Activated CD4-positive, alpha-beta T cell treated with anti-CD3 and anti-CD28 coated beads, Interleukin-2, amount 50 U/mL, for 16 hours (primary cell): ENCODE results near the gene RAB27B.
A peak's percentile ranks its signal among the peaks of the same experiment; 100 is the strongest.
"Not testable (repeated sequence)": the region's sequence is repeated elsewhere in the genome, so short reads cannot be mapped to it uniquely, and the experiment has no call there.

Source experiments
- DNase-seq: peaks from one replicate; pipeline ENCODE4 v3.0.0-alpha.2; 2020

Gene RAB27B

DNA sequence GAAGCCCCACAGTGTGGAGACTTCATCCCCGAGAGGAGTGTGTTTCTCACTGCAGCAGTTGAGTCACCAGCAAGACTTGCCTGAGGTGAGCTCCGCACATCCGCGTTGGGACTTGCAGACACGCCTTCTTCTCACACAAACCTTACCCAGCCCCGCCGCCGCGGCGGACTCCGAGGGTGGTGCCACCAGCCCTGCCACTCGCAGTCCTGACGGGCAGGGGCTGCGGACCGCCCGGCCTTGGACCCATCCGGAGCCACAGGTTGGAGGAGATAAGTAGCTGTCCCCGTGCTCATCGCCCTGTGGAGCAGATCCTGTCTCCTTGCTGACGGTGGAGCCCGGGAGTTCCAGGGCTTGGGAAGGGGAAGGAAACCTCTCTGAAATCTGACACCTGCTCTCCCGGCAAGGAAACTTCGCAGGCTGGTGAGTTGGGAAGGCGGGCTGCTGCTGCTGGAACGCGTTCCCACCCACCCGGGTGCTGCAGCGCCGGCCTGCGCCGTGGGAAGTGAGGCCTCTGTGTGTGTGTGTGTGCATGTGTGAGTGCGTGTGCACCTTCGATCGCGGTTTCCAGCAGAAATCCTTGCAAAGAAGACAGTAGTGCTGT lies at the start of gene RAB27B:
Gene RAB27B, plus strand, starts transcription at position 197 of the 601 bp plus-strand sequence. CDS start 49,109 bp downstream, outside the sequence.
- peak; percentile 75 for DNase-seq

DNA sequence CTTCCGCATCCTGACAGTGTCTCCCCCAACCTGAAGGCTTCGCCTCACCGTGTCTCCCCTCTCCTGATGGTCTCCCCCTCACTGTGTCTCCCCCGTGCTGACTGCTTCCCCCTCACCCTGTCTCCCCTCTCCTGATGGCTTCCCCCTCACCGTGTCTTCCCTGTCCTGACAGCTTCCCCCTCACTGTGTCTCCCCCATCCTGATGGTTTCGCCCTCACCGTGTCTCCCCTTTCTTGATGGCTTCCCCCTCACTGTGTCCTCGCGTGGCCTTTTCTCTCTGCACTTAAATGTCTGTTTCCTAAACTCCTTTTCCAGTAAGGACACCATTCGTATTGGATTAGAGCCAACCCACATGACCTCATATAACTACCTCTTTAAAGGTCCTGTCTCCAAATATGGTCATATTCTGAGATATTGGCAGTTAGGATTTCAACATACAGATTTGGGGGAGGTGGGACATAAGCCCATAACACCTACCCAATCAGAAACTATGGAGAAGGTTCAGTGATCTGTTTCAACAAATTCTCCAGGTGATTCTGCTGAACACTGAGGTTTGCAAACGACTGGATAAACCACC lies 47.9 kb upstream of the RAB27B start:
- DNase-seq = no peak

DNA sequence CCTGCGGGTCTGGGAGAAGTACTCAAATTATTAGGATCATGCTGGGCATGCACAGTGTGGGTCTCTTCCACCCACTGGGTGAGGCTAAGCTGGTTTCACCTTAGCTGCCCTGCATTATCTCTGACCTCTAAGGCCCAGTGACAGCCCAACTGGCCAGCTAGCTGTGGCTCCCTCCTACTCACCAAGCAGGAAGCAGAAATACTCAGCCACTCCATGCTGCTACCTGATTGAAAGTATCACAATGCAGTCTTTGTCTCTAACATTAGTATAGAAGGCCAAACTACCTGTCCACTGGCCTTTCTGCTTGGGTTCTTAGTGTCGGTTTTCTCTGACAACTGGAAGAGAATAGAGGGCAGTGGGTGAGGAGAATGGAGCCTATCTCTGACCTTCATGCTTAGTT lies 47.3 kb upstream of the RAB27B start:
- no peak for DNase-seq

- DNase-seq = no peak
Measured at GRCh38 chr18:54783139-54783538, 45.1 kb upstream of the RAB27B start.

DNA sequence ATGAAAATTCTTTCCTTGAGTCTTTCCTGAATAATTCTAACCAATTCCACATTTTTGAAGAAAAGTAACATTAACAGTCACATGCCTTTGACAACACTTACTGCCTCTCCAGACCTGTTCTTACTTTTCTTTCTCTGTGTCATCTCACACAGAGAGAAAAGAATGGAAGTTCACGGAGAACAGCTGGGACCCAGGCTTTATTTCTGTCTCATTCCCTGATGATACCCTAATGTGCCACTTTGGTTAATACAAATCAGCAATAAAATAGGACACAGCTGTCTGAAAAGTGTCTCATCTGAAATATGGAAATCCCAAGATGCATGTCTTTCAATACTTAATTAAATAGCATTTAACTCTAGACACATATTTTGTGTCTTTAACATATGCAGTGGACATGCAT lies 42.1 kb upstream of the RAB27B start:
- no peak for DNase-seq

DNA sequence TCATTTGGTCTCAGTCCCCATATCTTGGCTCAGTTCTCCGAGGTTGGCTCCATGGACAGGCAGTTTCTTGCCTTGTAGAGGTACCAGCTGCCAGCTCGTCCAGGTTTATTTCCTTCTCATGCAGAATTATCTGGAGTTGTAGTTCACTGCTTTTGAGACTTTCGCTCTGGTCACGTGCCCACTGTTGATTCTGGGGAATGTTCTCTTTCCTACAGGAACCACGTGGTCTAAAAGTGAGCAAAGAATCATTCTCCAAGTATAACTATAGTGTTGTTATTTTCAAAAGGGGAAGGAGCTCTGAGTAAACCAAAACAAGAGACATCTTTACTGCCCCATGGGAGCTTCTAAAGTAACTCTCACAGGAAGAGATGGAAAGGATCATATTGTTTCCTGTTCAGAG lies 41.2 kb upstream of the RAB27B start:
- DNase-seq = no peak

DNA sequence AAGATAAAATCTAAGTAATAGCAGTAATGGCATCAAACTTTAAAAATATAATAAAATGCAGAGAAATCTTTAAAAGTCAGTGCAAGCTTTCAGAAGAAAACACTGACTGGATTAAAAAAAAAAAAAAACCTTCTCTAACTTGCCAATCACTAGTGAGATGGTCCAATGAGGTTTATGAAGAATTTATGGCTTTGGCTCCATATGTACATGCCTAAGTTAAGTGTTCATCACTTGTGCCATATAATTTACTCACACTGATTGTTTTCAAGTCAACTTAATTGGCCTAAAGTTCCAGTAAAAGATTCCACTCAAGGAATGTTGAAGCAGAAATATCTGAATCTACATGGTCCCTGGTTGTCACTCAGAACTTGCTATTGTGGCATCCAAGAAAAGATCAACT lies 40.7 kb upstream of the RAB27B start:
- DNase-seq = no peak

DNA sequence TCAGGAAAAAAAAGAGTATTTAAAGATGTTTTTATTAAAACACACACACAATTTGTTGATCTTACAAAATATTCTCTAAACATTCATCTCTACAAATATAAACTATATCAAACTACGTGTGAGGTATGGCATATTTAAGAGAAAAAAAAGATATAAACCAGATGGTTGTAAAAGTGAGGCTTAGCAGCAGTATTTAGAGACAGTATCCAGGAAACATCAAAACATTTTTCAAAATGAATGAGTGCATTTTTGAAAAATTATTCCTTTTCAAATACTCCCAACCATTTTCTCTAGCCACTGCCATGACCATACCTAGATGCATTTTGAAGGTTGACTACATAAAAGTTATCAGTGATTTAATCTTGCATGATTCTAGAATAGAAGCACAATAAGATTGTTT lies 38.2 kb upstream of the RAB27B start:
- no peak for DNase-seq

- DNase-seq = no peak
Measured at GRCh38 chr18:54791657-54792056, 36.6 kb upstream of the RAB27B start.

GRCh38 chr18:54792079-54792478 lies 36.2 kb upstream of the RAB27B start:
- no peak for DNase-seq

GRCh38 chr18:54794823-54795222 lies 33.5 kb upstream of the RAB27B start:
- no peak for DNase-seq

DNA sequence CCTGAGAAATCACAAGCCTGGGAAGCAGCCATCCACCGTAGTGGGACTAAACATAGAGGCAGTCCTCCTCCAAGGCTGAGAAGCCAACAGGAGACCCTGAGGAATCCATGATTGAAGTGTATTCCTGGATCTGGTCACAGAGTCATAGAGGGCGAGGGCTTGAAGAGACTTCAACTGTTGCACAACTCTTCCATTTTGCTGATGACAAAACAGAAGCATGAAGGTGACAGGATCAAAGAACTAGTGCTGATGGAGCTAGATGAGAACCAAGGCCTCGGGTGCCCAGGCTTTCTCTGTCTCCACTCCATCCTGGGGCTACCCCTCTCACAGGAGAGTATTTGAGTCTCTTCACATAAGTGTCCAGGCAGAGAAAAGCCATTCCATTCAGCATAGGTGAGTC lies 30.1 kb upstream of the RAB27B start:
- DNase-seq = no peak

GRCh38 chr18:54801374-54801773 lies 26.9 kb upstream of the RAB27B start:
- DNase-seq = no peak

DNA sequence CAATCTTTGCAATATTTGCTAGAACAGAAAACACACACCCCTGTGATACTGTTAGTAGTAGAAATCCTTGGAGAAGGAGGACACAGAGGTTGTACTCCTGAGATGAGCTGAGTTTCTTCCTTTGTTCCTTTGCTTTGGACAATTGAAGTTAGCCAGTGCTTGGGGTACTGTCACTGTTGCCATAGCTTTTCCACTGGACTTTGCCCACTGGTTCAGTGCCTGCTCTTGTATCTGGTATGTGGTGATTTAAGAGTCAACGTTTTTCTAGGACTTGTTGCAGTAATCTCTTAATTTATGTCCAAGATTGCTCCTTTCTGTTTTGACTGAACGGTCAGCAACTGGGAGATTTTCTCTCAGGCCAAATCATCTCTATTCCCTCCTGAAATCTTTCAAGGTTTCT lies 26.1 kb upstream of the RAB27B start:
- DNase-seq = no peak

- DNase-seq = no peak
Measured at GRCh38 chr18:54802686-54803395, 25.4 kb upstream of the RAB27B start.

DNA sequence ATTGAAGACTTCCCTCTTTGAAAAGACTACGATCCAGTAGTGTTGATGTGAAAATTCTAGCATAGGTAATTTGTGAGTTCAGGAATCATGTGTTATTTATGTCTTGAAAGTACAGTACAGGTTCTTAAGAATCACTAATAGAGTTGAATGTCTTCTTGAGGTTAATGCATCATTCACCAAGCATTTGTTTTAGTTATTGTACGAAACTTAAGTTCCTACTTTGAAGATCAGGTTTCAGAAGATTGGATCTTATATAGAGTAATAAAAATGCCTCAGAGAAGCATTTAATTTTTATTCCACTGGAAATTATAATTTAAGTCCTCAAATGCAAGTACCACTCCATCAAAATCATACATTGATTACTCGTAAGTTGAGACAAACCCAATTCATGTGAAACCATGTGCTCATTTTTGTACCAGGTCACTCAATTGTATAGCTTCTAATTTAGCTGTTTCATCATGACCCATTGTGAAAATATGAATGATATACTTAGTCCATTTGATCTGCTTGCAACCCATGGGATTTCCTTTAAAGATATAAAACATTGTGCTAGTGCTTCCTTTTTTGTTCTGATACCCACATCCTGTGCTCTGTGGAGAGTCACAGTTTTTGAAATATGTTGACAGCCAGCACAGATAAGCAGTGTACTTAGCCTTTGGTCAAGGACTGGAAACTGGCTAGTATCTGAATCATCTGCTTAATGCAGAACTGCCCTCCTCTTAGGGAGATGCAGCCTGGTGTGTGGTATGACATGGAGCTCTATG lies 22.5 kb upstream of the RAB27B start:
- peak; percentile 41 for DNase-seq

- peak; percentile 14 for DNase-seq
Measured at GRCh38 chr18:54806526-54806925, 21.8 kb upstream of the RAB27B start.

DNA sequence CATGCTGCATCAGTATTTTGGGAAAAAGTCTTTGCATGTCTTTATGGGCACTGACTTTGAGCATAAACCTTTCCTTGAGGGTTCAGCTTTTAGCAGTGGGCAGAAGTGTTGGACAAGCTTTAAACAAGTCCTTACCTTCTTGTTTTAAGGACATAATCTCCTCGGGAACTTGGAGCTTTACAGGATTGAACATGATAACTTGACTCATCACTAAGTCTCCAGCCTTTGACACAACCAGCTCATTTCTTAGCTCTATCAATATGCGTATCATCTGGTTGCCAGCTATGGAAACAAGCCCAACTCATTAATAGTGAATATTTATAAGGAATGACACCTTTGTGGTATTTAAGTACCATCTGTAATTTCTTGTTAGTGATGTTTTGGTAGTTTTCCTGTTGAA lies 21.0 kb upstream of the RAB27B start:
- DNase-seq = no peak

GRCh38 chr18:54810662-54811061 lies 17.6 kb upstream of the RAB27B start:
- DNase-seq = not testable (repeated sequence)

DNA sequence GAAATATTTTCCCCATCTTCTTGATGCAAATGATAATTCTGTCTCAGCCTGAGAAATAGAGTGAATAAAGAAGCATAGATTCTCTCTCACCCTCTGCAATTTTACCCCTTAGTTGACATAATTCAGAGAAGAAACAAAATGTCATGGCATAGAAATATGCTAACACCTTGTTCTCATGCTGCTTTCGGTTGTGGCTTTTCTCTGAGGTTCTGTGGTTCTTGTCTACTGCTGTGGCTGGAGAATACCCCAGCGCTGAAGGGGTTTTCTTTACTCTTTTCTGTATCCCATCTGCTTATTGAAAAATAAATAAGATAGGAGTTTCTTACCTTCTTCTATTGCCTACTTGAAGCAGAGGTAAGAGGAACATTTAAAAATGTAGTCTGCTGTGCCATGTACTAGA lies 15.4 kb upstream of the RAB27B start:
- DNase-seq = peak; percentile 20

- no peak for DNase-seq
Measured at GRCh38 chr18:54813305-54813704, 15.0 kb upstream of the RAB27B start.

- no peak for DNase-seq
Measured at GRCh38 chr18:54813977-54814565, 14.2 kb upstream of the RAB27B start.

DNA sequence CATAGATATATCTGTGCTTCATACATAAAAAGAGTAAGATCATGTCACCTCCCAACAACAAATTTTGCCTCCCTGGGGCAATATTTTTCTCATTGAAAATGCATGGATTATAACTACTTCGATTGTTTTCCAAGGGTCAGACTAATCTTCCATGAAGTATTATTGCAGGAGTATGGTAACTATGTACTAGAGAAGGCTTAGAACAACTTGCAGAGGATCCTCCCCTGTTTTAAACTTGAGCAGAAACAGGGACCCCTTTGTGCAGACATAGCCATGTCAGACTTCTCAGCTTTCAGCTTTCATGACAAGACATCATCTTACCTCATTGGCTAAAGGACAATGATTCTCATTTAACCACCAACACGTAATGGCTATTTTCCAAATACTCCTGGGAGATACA lies 13.2 kb upstream of the RAB27B start:
- DNase-seq = no peak
